WTC11 (cell line): ENCODE results near the gene AURKA. TPM values are rescaled to one million over a fixed set of nuclear protein-coding genes. Genes with fewer than 3 reads are reported as not detected.

Experiments used
- ATAC-seq: fragments of 200-7000 bp; cut with Tn5 transposase; 2 replicates; pipeline ENCODE4 v1.10.0; 2021; ENCODE audit warnings: mild to moderate bottlenecking, moderate library complexity
- CTCF ChIA-PET: fragments of 300-600 bp; sonication (Branson Sonifier 250); formaldehyde crosslinking; loops from one replicate; lab custom pipeline; 2021; ENCODE audit warnings: antibody characterized with exemption; lab: Charles Lee
- POLR2A ChIA-PET: fragments of 350-600 bp; sonication (Branson Sonifier 250); formaldehyde crosslinking; loops from one replicate; lab custom pipeline; 2021; ENCODE audit warnings: antibody characterized with exemption; lab: Charles Lee
- DNase-seq: peaks from one replicate; pipeline ENCODE4 v3.0.0; 2021; ENCODE audit warnings: low spot score
- H3K27ac Mint-ChIP-seq: 2 replicates; pipeline ENCODE4 v1.8.0; 2021; ENCODE audit warnings: mixed read lengths
- H3K27me3 Mint-ChIP-seq: 2 replicates; pipeline ENCODE4 v1.8.0; 2021; ENCODE audit warnings: low read depth, mild to moderate bottlenecking, moderate library complexity, mixed read lengths
- H3K36me3 Mint-ChIP-seq: 2 replicates; pipeline ENCODE4 v1.8.0; 2021; ENCODE audit warnings: mixed read lengths
- H3K4me1 Mint-ChIP-seq: 2 replicates; pipeline ENCODE4 v1.8.0; 2022; ENCODE audit warnings: mixed read lengths
- H3K4me3 Mint-ChIP-seq: 2 replicates; pipeline ENCODE4 v1.8.0; 2021; ENCODE audit warnings: mild to moderate bottlenecking, moderate library complexity, mixed read lengths
- H3K9me3 Mint-ChIP-seq: 2 replicates; pipeline ENCODE4 v1.8.0; 2021; ENCODE audit warnings: mixed read lengths
- CBFB ChIP-seq: sonication (generic); formaldehyde crosslinking; IDR thresholded peaks from 2 replicates; pipeline ENCODE4 v1.8.1; 2022; ENCODE audit warnings: mild to moderate bottlenecking, low read depth, missing genetic modification reagents
- FOXP1 ChIP-seq: sonication (generic); formaldehyde crosslinking; IDR thresholded peaks from 2 replicates; pipeline ENCODE4 v1.8.0; 2022; ENCODE audit warnings: missing genetic modification reagents, mild to moderate bottlenecking, moderate library complexity, borderline replicate concordance
- GABPB1 ChIP-seq: sonication (generic); formaldehyde crosslinking; IDR thresholded peaks from 2 replicates; pipeline ENCODE4 v1.8.1; 2023; ENCODE audit warnings: mild to moderate bottlenecking, missing genetic modification reagents
- GRHL2 ChIP-seq: fragments of 250-450 bp; sonication (Bioruptor Pico); IDR thresholded peaks from 2 replicates; pipeline ENCODE4 v1.8.0; 2022; ENCODE audit warnings: mild to moderate bottlenecking, moderate library complexity; ENCODE audit not compliant: insufficient replicate concordance, severe bottlenecking
- HMGA2 ChIP-seq: fragments of 250-450 bp; sonication (Bioruptor Pico); IDR thresholded peaks from 2 replicates; pipeline ENCODE4 v1.4.0; 2021; ENCODE audit warnings: mild to moderate bottlenecking, moderate library complexity
- MXD4 ChIP-seq: fragments of 250-450 bp; sonication (Bioruptor Pico); IDR thresholded peaks from 2 replicates; pipeline ENCODE4 v1.8.0; 2021; ENCODE audit warnings: mild to moderate bottlenecking, moderate library complexity, borderline replicate concordance
- NFE2L1 ChIP-seq: sonication (generic); formaldehyde crosslinking; IDR thresholded peaks from 2 replicates; pipeline ENCODE4 v1.8.1; 2023; ENCODE audit warnings: missing genetic modification reagents
- NFYB ChIP-seq: sonication (generic); formaldehyde crosslinking; conservative IDR thresholded peaks from 2 replicates; pipeline ENCODE4 v1.8.0; 2022; ENCODE audit warnings: low read depth, missing genetic modification reagents
- NR1H2 ChIP-seq: sonication (generic); formaldehyde crosslinking; IDR thresholded peaks from 2 replicates; pipeline ENCODE4 v1.9.0; 2021; ENCODE audit warnings: mild to moderate bottlenecking, moderate library complexity, missing genetic modification reagents
- NR2C2 ChIP-seq: sonication (generic); formaldehyde crosslinking; IDR thresholded peaks from 2 replicates; pipeline ENCODE4 v1.8.0; 2022; ENCODE audit warnings: mild to moderate bottlenecking, missing genetic modification reagents
- SP1 ChIP-seq: sonication (generic); formaldehyde crosslinking; conservative IDR thresholded peaks from 2 replicates; pipeline ENCODE4 v1.8.1; 2022; ENCODE audit warnings: missing genetic modification reagents
- STAT6 ChIP-seq: sonication (generic); formaldehyde crosslinking; conservative IDR thresholded peaks from 2 replicates; pipeline ENCODE4 v1.8.1; 2023; ENCODE audit warnings: mild to moderate bottlenecking, low read depth, missing genetic modification reagents, moderate library complexity
- ZNF232 ChIP-seq: sonication (generic); formaldehyde crosslinking; IDR thresholded peaks from 2 replicates; pipeline ENCODE4 v1.8.0; 2022; ENCODE audit warnings: mild to moderate bottlenecking, missing genetic modification reagents
- total RNA-seq: library from RNA; stranded (reverse); gene quantifications from 3 replicates; pipeline ENCODE4 v1.2.3, GENCODE V29; 2021
- TF ChIP-seq, protein P1 (sequence below): sonication (generic); formaldehyde crosslinking; IDR thresholded peaks from 2 replicates; pipeline ENCODE4 v1.8.0; 2023; ENCODE audit warnings: mild to moderate bottlenecking, missing genetic modification reagents
- TF ChIP-seq, protein P2 (sequence below): sonication (generic); formaldehyde crosslinking; IDR thresholded peaks from 2 replicates; pipeline ENCODE4 v1.8.1; 2022; ENCODE audit warnings: missing genetic modification reagents, borderline replicate concordance
- TF ChIP-seq, protein P3 (sequence below): fragments of 250-450 bp; sonication (Bioruptor Pico); IDR thresholded peaks from 2 replicates; pipeline ENCODE4 v1.9.0; 2021; ENCODE audit warnings: mild to moderate bottlenecking
- TF ChIP-seq, protein P4 (sequence below): sonication (generic); formaldehyde crosslinking; IDR thresholded peaks from 2 replicates; pipeline ENCODE4 v1.8.1; 2022; ENCODE audit warnings: low read depth, mild to moderate bottlenecking, moderate library complexity, missing genetic modification reagents, borderline replicate concordance
- TF ChIP-seq, protein P5 (sequence below): fragments of 250-450 bp; sonication (Bioruptor Pico); IDR thresholded peaks from 2 replicates; pipeline ENCODE4 v1.9.0; 2021; ENCODE audit warnings: moderate library complexity, mild to moderate bottlenecking, inconsistent platforms, borderline replicate concordance
- TF ChIP-seq, protein P6 (sequence below): sonication (generic); formaldehyde crosslinking; IDR thresholded peaks from 2 replicates; pipeline ENCODE4 v1.8.1; 2022; ENCODE audit warnings: mild to moderate bottlenecking, moderate library complexity, missing genetic modification reagents
- TF ChIP-seq, protein P7 (sequence below): fragments of 250-450 bp; sonication (Bioruptor Pico); IDR thresholded peaks from 2 replicates; pipeline ENCODE4 v2.1.2; 2022; ENCODE audit warnings: mild to moderate bottlenecking, moderate library complexity

AURKA gene
- total RNA-seq, 1 experiment from 2014 or later, result 103 TPM

- TF ChIP-seq GRHL2 (no peak), MXD4 (no peak)
- TF ChIP-seq, protein P1, sequence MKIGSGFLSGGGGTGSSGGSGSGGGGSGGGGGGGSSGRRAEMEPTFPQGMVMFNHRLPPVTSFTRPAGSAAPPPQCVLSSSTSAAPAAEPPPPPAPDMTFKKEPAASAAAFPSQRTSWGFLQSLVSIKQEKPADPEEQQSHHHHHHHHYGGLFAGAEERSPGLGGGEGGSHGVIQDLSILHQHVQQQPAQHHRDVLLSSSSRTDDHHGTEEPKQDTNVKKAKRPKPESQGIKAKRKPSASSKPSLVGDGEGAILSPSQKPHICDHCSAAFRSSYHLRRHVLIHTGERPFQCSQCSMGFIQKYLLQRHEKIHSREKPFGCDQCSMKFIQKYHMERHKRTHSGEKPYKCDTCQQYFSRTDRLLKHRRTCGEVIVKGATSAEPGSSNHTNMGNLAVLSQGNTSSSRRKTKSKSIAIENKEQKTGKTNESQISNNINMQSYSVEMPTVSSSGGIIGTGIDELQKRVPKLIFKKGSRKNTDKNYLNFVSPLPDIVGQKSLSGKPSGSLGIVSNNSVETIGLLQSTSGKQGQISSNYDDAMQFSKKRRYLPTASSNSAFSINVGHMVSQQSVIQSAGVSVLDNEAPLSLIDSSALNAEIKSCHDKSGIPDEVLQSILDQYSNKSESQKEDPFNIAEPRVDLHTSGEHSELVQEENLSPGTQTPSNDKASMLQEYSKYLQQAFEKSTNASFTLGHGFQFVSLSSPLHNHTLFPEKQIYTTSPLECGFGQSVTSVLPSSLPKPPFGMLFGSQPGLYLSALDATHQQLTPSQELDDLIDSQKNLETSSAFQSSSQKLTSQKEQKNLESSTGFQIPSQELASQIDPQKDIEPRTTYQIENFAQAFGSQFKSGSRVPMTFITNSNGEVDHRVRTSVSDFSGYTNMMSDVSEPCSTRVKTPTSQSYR (CRISPR knock-in tag), result no peak
These were observed 10.5 kb downstream of the AURKA start (continued) for GRCh38 chr20:56381501-56381900.

GRCh38 chr20:56380375-56380774, 11.6 kb downstream of the AURKA start:
- Mint-ChIP-seq H3K4me3 (no peak overlapping the region), H3K27me3 (no peaks in the 10 kb centered on the region), H3K27ac (no peak overlapping the region), H3K9me3 (no peaks in the 10 kb centered on the region), H3K4me1 (no peaks in the 10 kb centered on the region), H3K36me3 (peaks cover 82% of the 10 kb centered on the region)
- TF ChIP-seq NFYB, result no peak
- no peak for TF ChIP-seq SP1 (CRISPR knock-in tag)
- TF ChIP-seq, protein P2, sequence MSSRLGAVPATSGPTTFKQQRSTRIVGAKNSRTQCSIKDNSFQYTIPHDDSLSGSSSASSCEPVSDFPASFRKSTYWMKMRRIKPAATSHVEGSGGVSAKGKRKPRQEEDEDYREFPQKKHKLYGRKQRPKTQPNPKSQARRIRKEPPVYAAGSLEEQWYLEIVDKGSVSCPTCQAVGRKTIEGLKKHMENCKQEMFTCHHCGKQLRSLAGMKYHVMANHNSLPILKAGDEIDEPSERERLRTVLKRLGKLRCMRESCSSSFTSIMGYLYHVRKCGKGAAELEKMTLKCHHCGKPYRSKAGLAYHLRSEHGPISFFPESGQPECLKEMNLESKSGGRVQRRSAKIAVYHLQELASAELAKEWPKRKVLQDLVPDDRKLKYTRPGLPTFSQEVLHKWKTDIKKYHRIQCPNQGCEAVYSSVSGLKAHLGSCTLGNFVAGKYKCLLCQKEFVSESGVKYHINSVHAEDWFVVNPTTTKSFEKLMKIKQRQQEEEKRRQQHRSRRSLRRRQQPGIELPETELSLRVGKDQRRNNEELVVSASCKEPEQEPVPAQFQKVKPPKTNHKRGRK (CRISPR knock-in tag), result no peak
- TF ChIP-seq ZNF232 (CRISPR knock-in tag), result no peak
- ChIA-PET CTCF (no interaction called here), POLR2A (no interaction called here)
- no peak for DNase-seq
- ATAC-seq, result no peak

GRCh38 chr20:56378386-56378785, 13.6 kb downstream of the AURKA start:
- no peaks in the 10 kb centered on the region for H3K9me3 Mint-ChIP-seq
- no peak for ATAC-seq
- no peak overlapping the region for H3K4me3 Mint-ChIP-seq
- no peak overlapping the region for H3K27ac Mint-ChIP-seq
- H3K36me3 Mint-ChIP-seq, result peaks cover 81% of the 10 kb centered on the region
- ChIA-PET CTCF (no interaction called here), POLR2A (no interaction called here)
- no peak for DNase-seq
- no peaks in the 10 kb centered on the region for H3K4me1 Mint-ChIP-seq
- no peaks in the 10 kb centered on the region for H3K27me3 Mint-ChIP-seq
- TF ChIP-seq NFE2L1 (CRISPR knock-in tag) (no peak), GABPB1 (CRISPR knock-in tag) (no peak), ZNF232 (CRISPR knock-in tag) (no peak), CBFB (CRISPR knock-in tag) (no peak), STAT6 (CRISPR knock-in tag) (no peak), NR2C2 (CRISPR knock-in tag) (no peak), NR1H2 (CRISPR knock-in tag) (no peak), FOXP1 (CRISPR knock-in tag) (no peak), HMGA2 (CRISPR knock-in tag) (no peak)
- TF ChIP-seq, protein P3, sequence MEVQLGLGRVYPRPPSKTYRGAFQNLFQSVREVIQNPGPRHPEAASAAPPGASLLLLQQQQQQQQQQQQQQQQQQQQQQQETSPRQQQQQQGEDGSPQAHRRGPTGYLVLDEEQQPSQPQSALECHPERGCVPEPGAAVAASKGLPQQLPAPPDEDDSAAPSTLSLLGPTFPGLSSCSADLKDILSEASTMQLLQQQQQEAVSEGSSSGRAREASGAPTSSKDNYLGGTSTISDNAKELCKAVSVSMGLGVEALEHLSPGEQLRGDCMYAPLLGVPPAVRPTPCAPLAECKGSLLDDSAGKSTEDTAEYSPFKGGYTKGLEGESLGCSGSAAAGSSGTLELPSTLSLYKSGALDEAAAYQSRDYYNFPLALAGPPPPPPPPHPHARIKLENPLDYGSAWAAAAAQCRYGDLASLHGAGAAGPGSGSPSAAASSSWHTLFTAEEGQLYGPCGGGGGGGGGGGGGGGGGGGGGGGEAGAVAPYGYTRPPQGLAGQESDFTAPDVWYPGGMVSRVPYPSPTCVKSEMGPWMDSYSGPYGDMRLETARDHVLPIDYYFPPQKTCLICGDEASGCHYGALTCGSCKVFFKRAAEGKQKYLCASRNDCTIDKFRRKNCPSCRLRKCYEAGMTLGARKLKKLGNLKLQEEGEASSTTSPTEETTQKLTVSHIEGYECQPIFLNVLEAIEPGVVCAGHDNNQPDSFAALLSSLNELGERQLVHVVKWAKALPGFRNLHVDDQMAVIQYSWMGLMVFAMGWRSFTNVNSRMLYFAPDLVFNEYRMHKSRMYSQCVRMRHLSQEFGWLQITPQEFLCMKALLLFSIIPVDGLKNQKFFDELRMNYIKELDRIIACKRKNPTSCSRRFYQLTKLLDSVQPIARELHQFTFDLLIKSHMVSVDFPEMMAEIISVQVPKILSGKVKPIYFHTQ, result no peak
- TF ChIP-seq, protein P4, sequence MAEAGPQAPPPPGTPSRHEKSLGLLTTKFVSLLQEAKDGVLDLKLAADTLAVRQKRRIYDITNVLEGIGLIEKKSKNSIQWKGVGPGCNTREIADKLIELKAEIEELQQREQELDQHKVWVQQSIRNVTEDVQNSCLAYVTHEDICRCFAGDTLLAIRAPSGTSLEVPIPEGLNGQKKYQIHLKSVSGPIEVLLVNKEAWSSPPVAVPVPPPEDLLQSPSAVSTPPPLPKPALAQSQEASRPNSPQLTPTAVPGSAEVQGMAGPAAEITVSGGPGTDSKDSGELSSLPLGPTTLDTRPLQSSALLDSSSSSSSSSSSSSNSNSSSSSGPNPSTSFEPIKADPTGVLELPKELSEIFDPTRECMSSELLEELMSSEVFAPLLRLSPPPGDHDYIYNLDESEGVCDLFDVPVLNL (CRISPR knock-in tag), result no peak
- TF ChIP-seq, protein P5, sequence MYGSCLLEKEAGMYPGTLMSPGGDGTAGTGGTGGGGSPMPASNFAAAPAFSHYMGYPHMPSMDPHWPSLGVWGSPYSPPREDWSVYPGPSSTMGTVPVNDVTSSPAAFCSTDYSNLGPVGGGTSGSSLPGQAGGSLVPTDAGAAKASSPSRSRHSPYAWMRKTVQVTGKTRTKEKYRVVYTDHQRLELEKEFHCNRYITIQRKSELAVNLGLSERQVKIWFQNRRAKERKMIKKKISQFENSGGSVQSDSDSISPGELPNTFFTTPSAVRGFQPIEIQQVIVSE (CRISPR knock-in tag), result no peak
- TF ChIP-seq, protein P6, sequence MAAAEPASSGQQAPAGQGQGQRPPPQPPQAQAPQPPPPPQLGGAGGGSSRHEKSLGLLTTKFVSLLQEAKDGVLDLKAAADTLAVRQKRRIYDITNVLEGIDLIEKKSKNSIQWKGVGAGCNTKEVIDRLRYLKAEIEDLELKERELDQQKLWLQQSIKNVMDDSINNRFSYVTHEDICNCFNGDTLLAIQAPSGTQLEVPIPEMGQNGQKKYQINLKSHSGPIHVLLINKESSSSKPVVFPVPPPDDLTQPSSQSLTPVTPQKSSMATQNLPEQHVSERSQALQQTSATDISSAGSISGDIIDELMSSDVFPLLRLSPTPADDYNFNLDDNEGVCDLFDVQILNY (CRISPR knock-in tag), result no peak
- TF ChIP-seq, protein P7, sequence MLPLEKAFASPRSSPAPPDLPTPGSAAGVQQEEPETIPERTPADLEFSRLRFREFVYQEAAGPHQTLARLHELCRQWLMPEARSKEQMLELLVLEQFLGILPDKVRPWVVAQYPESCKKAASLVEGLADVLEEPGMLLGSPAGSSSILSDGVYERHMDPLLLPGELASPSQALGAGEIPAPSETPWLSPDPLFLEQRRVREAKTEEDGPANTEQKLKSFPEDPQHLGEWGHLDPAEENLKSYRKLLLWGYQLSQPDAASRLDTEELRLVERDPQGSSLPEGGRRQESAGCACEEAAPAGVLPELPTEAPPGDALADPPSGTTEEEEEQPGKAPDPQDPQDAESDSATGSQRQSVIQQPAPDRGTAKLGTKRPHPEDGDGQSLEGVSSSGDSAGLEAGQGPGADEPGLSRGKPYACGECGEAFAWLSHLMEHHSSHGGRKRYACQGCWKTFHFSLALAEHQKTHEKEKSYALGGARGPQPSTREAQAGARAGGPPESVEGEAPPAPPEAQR (CRISPR knock-in tag), result no peak
